ENCODE measurements around the gene ANKS6.

The ANKS6 gene

DNA sequence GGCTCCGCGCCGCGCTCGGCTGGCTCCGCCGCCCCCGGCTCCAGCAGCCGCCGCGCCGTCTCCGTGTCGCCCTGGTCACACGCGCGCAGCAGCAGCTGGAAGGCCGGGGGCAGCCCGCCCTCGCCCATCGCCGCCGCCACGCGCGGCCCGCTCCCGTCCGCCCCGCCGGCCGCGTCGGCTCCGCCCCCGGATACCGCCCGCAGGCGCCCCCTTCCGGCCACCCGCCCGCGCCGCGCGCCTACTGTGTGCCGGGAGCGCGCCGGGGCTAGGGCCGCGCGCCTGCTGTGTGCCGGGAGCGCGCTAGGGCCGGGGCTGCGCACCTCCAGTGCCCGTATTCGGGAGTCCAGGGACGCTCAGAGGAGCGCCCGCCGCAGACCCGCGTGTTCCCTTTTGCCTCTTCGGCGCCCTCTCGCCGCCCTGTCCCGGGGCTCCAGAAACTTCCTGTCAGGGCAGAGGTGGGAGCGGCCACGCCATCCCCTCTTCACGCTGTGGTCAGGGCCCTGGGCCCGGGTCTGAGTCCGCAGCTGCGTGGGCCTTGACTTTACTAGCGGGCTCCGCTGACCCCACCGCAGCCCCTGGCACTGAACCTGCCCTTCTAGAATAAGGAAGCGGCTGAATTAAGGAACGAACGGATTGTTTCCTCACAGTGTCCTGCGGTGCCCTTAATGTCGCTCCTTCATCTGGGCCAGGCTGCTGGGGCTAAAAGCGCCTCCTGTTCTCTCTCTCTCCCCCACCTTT, at the start of gene ANKS6:
Gene ANKS6, minus strand, starts transcription at position 192 of the 738 bp plus-strand sequence. Its CDS starts 64 bp downstream, at position 128.
- peak; percentile 95 for ATAC-seq
- peak; percentile 91 for DNase-seq

DNA sequence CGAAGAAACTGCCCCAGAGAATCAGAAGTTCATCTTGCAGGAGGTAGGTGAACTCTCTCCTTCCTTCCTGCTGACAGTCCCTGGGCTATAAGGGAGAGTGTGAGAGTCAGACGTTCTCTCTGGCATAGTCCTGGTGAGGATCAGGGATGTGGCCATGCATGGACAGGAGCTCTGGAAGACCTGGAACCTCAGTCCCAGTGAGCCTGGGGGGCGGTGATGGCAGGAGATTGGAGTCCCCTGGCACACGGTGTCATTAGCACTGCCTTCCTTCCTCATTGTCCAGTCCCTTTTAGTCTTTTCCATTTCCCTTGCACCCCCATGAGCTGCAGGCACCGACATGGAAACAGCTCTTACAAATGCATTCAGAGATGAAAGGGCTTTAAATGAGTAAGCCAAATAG, 49.7 kb upstream of the ANKS6 start:
- ATAC-seq (no peak), DNase-seq (no peak)

DNA sequence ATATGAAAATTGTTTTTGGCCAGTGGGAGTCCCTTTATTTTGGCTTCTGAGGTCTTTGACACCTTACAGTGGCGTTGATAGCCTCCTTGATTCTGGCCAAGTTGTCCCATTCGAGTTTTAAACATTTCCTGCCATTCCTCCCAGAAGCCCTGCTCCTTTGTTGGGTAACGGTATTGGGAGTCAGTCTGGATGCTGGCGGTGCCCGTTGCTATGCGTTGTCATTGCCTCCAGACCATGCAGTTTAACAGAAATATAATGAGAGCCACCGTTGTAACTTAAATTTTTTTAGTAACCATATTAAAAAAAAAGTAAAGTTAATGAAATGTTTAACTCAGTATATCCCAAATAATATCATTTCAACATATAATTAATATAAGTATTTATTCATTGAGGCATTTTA, 46.2 kb upstream of the ANKS6 start:
- no peak for DNase-seq
- no peak for ATAC-seq

DNA sequence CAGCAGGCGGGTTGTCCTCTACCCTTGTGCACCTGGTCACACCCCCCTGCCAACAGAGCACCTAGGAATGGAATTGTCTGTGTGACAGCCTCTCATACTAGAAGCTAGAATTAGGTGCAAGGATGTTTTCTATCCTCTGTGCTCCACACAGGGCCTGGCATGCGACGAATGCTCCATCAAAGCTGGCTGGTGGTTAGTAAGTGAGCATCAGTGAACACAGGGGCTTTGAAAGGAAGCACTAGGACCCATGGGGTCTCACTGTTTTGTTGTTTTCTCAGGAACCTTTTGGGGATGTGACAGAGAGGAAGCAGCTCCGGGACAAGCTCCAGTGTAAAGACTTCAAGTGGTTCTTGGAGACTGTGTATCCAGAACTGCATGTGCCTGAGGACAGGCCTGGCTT, 43.4 kb upstream of the ANKS6 start:
- ATAC-seq (no peak), DNase-seq (no peak)

DNA sequence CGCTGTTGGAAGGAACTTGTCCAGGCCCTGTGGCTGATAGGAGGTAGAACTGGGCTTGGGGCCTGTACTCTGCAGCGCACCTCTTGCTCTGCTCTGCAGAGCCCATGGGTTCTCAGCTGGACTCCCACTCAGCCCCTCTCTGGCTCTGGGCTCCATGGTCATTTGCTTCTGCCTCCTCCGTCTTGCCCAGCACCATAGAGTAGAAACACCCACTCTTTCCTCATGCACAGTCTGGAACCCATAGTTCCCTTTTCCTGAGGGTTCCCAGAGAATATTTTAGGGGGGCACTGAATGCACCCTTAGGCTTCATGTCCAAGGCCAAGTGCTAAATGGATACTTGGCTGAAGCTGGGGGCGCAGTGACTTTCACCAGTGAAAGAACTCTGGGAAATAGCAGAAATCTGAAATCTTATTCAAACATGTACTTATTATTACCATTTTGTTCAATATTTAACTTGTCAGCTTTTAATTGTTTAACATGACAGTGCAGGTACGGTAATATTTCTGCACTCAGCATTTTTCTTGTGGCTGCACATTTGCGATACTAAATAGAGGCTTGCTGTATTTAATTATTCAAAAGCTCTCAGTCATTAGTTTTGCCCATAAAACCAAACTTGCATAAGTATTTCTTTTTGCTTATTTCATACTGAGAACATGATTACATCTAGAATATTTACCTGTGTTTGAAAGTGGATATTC, 42.7 kb upstream of the ANKS6 start:
- ATAC-seq (no peak), DNase-seq (no peak)

DNA sequence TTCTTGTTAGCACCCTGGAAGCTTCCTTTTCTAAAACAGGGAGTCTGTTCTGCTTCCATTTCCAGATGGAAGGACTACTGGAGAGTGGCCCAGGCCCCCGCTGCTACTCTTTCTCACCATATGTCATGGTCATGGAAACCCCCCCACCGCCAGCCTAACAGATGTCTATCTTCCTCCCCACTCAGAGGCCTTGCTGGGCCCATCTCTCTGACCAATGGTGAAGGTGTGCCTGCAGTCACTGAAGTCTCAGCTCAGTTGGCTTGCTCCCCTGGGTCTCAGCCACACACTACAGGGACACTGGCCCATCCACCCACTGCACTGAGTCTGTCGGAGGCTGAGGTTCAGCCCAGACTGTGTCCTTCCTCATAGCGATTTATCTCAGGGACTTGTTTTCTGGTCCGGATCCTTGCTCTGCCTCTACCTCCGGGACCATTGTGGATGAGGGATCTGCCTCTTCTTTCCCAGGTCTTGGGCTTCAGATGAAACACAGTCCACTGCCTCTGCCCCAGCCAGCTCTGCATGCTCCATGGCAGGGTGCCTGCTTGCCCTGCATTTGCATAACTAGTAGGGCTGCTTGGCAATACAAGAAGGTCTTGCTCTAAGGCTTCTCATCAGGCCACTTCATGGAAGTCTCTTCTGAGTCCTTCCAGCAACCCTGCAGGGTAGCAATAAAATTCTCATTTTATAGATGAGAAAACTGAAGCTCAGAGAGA, 42.0 kb upstream of the ANKS6 start:
- no peak for DNase-seq
- ATAC-seq = no peak

DNA sequence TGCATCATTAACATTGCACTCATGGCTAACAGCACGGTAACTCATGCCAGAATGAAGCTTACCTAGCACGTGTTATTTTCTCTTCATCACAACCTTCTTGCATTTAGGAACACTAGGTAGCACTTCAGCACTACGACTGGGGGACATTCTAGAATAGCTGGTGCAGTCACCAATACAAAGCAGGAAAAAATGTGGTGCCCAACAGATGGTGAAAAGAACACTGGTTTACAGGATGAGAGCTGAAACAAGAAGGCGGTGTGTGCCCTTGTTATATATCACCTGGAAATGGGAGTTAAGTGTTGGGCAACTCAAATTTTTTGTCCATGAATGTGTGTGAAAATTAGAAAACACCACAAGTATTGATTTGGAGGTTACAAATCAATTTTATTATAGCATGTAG, 41.2 kb upstream of the ANKS6 start:
- no peak for DNase-seq
- ATAC-seq = no peak

DNA sequence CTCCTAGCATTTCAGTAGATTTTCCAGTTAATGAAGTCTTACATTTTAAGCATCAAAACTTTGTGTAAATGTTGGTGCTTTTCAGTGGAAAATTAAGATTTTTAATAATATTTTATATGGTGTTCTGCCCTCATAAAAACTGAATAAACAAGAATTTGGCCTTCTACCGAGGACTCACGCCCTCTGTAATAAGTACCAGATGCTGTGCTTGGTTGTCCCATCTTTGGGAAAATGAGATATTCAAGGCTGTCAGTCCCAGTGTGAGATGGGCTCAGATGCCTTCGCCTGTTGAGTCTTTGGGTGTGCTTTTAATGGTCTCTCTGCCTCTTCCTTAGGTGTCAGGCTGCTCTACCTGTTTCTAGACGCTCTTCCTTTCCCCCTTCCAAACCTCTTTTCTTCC, 39.9 kb upstream of the ANKS6 start:
- ATAC-seq = no peak
- no peak for DNase-seq

DNA sequence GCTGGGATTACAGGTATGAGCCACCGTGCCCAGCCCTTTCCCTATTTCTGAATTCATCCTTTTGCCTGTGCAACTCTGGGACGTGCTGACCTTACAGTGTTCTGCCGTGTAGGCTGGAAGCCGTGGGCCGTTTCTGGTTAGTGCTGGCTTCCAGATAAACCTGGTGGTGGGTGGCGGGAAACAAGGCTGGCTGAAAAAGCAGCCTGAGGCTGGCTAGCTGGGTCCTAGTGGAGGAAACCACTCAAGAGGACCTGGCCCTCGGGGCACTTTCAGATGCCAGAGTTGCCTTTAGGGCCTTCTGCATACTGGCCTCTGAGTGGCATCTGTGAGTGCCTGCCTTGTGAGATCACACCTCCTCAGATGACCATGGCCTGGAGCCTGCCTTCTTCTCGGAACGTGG, 38.0 kb upstream of the ANKS6 start:
- no peak for ATAC-seq
- DNase-seq = no peak

DNA sequence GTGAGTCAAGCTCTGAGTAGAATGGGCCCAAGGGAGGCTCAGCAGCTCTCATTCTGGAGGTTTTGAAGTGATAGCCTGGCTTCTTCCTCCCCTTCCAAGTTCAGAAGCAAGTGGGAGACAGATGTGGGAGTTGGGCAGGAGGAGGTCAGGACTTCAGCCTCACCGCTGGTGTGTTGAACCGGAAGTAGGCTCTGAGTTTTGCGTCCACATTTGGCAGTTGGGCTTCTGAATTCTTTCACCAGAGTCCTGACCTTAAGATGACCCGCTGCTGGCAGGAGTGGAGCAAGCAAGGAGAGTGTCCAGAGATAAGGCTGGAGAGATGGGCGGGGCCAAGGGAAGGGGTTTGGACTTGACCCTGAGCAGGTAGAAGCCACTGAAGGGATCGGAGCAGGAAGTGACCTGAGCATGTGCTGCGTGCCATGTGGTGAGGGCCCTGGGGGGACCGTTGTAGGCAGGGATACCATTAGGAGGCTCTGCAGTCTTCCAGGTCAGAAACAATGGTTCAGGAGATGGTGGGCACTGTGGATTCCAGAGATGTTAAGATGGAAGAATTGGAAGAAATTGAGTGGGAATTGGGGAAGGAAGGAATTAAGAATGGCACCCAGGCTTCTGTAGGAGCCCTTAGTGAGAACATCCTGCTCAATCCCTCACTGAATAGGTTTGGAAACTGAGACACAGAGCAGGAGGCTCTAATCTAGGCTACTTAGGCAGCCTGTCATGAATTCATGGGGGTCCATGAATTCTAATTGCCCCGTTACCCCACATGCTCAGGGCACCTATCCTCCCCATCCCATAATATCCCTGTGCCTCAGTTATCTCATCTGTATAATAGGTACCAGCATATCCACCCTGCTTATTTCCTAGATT, 37.0 kb upstream of the ANKS6 start:
- DNase-seq = no peak
- ATAC-seq = no peak

DNA sequence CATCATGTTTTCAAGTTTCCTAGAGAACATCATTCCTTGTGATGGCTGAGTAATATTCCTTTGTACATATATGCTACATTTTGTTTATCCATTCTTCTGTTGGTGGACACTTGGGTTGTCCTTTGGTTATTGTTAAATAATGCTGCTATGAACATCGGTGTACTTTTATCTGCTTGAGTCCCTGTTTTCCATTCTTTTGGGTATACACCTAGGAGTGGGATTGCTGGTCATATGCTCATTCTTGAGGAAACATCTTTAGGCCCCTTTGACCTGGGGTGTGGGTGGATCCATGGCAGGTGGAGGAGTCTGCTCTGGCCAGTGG, 36.4 kb upstream of the ANKS6 start:
- no peak for ATAC-seq

DNA sequence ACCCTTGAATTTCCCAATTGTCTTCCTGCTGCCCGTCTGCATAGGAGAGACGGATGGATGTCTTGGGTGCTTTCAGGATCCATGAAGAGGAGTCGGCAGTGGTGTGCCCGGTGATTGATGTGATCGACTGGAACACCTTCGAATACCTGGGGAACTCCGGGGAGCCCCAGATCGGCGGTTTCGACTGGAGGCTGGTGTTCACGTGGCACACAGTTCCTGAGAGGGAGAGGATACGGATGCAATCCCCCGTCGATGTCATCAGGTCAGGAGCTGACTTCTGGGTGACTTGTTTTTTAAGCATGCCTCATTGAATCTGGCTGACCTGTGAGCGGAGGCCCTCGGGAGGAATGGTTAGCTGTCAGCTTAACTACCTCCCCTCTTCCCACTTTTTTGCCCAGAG, 35.3 kb upstream of the ANKS6 start:
- DNase-seq (no peak), ATAC-seq (no peak)

More for the DNA sequence above, 36.4 kb upstream of the ANKS6 start:
- DNase-seq = no peak

DNA sequence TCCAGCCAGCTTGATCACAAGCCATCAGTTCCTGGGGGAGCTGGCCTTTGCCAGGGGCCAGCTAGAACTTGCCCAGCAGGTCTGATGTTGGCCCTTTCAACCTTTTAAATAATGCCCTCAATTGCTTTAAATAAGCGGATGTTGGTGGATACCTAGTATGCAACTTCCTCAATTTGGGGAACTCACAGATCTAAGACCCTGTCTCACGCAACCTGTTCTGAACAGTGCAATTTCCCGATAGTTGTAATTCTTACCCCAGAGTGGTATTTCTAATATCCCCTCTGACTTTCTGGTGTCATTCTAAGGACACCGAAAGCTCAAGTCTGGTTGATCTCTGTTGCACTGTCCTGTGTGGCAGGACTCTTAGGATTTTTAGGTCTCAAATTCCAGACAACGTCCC, 34.2 kb upstream of the ANKS6 start:
- ATAC-seq = no peak
- DNase-seq = no peak

DNA sequence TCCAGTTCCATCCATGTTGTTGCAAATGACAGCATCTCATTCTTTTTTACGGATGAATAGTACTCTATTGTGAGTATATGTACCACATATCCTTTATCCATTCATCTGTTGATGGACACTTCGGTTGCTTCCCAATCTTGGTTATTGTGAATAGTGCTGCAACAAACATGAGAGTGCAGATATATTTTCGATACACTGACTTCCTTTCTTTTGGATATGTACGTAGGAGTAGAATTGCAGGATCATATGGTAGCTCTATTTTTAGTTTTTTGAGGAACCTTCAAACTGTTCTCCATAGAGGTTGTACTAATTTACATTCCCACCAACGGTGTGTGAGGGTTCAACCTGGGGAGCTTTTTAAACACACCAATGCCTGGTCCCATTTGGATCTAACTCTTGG, 33.4 kb upstream of the ANKS6 start:
- DNase-seq = no peak
- no peak for ATAC-seq

DNA sequence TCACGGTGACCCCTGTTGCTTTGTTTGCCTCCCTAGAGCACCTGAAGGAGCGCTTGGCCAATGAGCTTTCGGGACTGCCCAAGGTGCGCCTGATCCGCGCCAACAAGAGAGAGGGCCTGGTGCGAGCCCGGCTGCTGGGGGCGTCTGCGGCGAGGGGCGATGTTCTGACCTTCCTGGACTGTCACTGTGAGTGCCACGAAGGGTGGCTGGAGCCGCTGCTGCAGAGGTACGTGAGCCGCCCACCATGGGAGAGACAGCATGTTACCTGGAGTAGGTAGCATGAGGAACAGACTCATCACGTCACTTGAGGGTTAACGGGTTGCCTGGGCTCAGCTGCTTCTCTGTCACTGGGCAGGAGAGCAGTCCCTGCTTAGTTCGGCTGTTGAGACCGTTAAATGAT, 30.4 kb upstream of the ANKS6 start:
- DNase-seq (no peak), ATAC-seq (no peak)

DNA sequence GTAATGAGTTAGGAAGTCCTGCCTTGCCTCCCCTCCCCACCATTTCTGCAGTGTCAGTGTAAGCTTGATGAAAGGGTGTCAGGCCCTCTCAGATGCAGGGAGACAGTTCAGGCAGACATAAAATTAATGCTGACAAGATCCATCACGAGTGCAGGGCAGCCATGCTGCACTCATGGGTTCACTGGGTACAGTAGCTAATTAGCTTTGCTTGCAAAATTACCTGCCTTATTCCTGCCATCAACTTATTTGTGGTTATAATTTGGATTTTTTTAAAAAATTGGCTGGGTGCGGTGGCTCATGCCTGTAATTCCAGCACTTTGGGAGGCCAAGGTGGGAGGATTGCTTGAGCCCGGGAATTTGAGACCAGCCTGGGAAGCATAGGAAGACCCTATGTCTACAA, 29.1 kb upstream of the ANKS6 start:
- DNase-seq = no peak
- ATAC-seq = no peak

DNA sequence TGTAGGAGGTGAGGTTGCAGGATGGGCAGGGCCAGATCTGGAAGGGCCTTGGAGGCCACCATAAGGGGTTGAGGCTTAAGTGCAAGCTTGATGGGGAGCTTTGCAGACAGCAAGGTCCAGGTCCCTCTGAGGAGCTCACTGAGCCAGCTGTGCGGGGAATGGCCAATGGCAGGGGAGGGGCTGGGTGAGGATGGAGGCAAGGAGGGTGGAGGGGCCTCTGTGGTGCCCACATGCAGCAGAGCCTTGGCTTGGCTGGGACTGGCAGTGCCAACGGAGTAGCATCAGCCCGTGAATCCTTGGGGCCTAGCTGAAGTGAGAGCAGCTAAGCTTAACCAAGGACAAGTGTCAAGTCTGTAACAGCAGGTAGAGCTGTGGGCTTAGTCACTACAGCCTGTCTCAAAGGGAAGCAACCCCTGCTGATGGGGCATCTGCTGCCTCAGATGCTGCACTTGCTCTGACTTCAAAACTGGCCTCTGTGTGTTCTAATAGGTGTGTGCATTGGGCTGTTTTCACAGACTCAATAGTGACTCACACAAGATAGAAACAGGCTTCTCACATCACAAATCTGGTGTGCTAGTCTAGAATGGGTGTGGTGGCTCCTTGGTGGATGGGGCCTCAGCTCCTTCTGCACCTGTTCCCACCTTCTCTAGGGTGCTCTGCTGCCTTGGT, 27.4 kb upstream of the ANKS6 start:
- DNase-seq (no peak), ATAC-seq (peak; percentile 9)

DNA sequence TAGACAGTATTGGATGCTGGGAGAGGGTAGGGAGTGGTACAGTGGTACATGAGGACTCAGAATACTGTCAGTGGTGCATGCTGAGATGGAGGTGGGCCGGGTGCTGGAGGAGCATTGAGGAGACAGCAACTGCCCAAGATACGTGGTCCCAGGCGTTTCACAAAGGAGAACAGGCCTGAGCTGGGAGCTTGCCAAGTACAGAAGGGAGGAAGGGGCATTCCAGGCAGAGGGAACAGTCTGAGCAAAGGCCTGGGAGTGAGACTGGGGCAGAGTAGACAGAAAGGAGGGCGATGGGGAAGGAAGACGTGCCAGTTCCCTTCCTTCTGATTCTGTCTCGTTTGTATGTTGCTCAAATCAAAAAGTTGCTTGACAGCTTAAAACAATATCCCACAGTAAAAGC, 26.3 kb upstream of the ANKS6 start:
- DNase-seq = no peak
- no peak for ATAC-seq

DNA sequence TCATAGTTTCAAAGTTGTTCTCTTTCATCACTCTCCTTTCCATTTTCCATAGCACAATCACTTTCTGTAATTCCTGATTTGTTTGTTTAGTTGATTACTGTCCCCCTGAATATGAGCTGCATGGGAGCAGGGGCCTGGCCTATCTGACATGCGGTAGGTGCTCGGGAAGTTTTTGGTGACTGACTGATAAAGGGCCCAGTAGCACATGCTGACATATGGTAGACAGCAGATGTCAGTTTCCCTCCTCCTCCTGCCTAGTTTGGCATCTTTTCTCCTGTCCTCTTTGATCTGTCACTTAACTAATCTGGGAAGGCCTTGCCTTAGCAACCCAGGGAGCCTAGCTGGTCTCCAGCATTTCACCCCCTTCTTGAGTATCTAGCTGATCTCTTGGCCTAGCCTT, 25.5 kb upstream of the ANKS6 start:
- DNase-seq (no peak), ATAC-seq (no peak)

DNA sequence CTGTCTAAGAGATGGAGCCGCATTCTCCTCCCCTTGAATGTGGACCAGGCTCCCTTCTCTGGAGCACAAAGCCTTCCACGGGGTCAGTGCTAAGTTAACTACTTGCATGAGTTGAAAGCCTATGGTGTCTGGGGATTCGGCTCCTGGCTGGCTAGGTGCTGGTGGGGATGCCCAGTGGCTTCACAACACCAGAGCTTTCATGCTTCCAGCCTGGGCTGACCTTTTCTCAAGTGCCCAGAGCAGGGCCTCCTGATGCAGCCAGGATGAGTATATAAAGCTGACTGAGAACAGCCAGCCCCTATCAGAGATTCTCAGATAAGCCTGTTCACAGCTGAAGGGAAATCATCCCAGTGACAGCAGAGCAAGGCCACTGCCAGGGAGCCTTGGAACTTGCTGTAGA, 22.9 kb upstream of the ANKS6 start:
- ATAC-seq = no peak

DNA sequence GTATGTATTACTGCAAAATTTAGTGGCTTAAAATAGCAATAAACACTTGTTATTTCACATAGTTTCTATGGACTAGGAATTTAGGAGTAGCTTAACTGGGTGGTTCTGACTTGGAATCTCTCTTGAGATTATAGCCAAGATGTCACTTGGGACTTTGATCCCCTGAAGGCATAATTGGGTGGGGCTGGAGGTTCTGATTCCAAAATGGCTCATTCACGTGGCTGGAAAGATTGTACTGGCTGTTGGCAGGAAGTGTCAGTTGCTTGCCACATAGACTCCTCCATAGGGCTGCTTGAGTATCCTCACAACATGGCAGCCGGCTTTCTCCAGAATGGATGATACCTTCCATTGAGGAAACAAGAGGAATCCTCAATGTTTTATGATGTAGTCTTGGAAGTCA, 22.4 kb upstream of the ANKS6 start:
- ATAC-seq = no peak

More for the DNA sequence above, 22.9 kb upstream of the ANKS6 start:
- DNase-seq = no peak

DNA sequence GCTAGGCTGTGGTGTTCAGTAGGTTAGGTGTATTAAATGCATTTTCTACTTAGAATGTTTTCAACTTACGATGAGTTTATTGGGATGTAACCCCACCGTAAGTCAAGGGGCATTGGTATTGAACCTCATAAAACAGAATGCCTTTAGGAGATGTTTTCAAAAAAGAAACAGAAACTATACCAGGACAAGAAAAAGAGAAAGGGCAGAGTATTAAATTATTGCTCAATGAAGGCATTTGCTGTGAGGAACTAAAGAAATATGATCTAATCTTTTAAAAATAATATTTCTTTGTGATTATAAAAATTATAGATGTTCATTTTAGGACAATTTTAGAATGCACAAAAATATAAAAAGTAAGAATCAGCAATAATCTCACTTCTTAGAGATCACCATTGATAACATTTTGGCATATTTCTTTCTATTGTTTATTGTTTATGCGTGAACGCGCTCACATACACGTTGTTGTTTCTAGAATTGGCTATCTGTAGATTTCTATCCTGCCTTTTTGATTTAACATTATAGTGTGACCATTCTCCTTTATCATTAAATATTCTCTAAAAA, 19.1 kb upstream of the ANKS6 start:
- DNase-seq (no peak), ATAC-seq (no peak)

More for the DNA sequence above, 22.4 kb upstream of the ANKS6 start:
- DNase-seq = no peak
